ENCODE data around the gene PEX6. TPM values are rescaled to one million over a fixed set of nuclear protein-coding genes. Genes with fewer than 3 reads are reported as not detected.
"Not testable (repeated sequence)": the region's sequence is repeated elsewhere in the genome, so short reads cannot be mapped to it uniquely, and the experiment has no call there.

PEX6 gene
- total RNA-seq, 1 experiment from 2014 or later, result 26.1 TPM

DNA sequence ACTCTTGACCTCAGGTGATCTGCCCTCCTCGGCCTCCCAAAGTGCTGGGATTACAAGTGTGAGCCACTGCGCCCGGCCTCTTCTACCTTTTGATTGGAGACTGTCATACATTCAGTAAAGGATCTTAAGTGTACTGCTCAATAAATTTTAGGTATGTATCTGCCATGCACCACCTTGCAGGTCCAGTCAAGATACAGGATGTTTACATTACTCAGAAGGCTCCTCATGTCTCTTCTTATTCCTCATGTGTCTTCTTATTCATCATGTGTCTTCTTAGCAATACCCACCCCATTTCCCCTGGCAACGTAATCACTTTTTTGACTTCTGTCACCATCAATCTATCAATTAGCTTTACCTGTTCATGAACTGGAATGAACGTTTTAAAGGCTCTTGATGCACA, 26.9 kb upstream of the PEX6 start:
- Histone ChIP-seq H3K9me3 (ENCODE audit: low read depth, low read length, poor library complexity, severe bottlenecking) (no peaks in the 10 kb centered on the region), H3K27me3 (replicated peaks; ENCODE audit: insufficient read depth, low read depth, low read length, poor library complexity) (no peaks in the 10 kb centered on the region), H3K27ac (ENCODE audit: low read depth, low read length, poor library complexity, severe bottlenecking) (no peak overlapping the region), H3K4me1 (ENCODE audit: insufficient read depth, low read length, poor library complexity, severe bottlenecking) (no peaks in the 10 kb centered on the region), H3K4me3 (ENCODE audit: low read depth, low read length, poor library complexity, severe bottlenecking) (no peak overlapping the region), H3K36me3 (ENCODE audit: insufficient read depth, low read length, poor library complexity, severe bottlenecking) (peaks cover 40% of the 10 kb centered on the region)
- no peak for TF ChIP-seq EZH2 (IDR thresholded peaks at IDR 0.05; ENCODE audit: borderline replicate concordance, low read depth, low read length, poor library complexity, severe bottlenecking)
- TF ChIP-seq, protein P1, sequence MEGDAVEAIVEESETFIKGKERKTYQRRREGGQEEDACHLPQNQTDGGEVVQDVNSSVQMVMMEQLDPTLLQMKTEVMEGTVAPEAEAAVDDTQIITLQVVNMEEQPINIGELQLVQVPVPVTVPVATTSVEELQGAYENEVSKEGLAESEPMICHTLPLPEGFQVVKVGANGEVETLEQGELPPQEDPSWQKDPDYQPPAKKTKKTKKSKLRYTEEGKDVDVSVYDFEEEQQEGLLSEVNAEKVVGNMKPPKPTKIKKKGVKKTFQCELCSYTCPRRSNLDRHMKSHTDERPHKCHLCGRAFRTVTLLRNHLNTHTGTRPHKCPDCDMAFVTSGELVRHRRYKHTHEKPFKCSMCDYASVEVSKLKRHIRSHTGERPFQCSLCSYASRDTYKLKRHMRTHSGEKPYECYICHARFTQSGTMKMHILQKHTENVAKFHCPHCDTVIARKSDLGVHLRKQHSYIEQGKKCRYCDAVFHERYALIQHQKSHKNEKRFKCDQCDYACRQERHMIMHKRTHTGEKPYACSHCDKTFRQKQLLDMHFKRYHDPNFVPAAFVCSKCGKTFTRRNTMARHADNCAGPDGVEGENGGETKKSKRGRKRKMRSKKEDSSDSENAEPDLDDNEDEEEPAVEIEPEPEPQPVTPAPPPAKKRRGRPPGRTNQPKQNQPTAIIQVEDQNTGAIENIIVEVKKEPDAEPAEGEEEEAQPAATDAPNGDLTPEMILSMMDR (conservative IDR thresholded peaks at IDR 0.05; ENCODE audit: low read depth, low read length), result no peak
- no TSS peak for BruUV-seq (replicated peaks)
- CTCF ChIA-PET, result no interaction called here
- DNase-seq (ENCODE audit: low spot score), result no peak
- POLR2A ChIA-PET (ENCODE audit: low non-redundant PET), result no interaction called here
- intact Hi-C loops (cut with micrococcal nuclease; ENCODE audit: unreplicated experiment), result no loop called here

- no TSS peak for BruUV-seq (replicated peaks)
- Histone ChIP-seq H3K27me3 (replicated peaks; ENCODE audit: insufficient read depth, low read depth, low read length, poor library complexity) (no peaks in the 10 kb centered on the region), H3K9me3 (ENCODE audit: low read depth, low read length, poor library complexity, severe bottlenecking) (no peaks in the 10 kb centered on the region), H3K36me3 (ENCODE audit: insufficient read depth, low read length, poor library complexity, severe bottlenecking) (peaks cover under 1% of the 10 kb centered on the region), H3K27ac (ENCODE audit: low read depth, low read length, poor library complexity, severe bottlenecking) (no peak overlapping the region), H3K4me3 (ENCODE audit: low read depth, low read length, poor library complexity, severe bottlenecking) (no peak overlapping the region), H3K4me1 (ENCODE audit: insufficient read depth, low read length, poor library complexity, severe bottlenecking) (no peaks in the 10 kb centered on the region)
- ChIA-PET CTCF (no interaction called here), POLR2A (ENCODE audit: low non-redundant PET) (no interaction called here)
- intact Hi-C loops (cut with micrococcal nuclease; ENCODE audit: unreplicated experiment), result no loop called here
- no peak for TF ChIP-seq EZH2 (IDR thresholded peaks at IDR 0.05; ENCODE audit: borderline replicate concordance, low read depth, low read length, poor library complexity, severe bottlenecking)
- TF ChIP-seq, protein P1 (conservative IDR thresholded peaks at IDR 0.05; ENCODE audit: low read depth, low read length), result no peak
- no peak for DNase-seq (ENCODE audit: low spot score)
Measured at GRCh38 chr6:43001843-43002242, 22.9 kb upstream of the PEX6 start.

GRCh38 chr6:42998205-42998604, 19.2 kb upstream of the PEX6 start:
- H3K36me3 ChIP-seq (ENCODE audit: insufficient read depth, low read length, poor library complexity, severe bottlenecking); POLR2A ChIA-PET (ENCODE audit: low non-redundant PET); H3K27me3 ChIP-seq (replicated peaks; ENCODE audit: insufficient read depth, low read depth, low read length, poor library complexity); H3K4me3 ChIP-seq (ENCODE audit: low read depth, low read length, poor library complexity, severe bottlenecking); BruUV-seq (replicated peaks); H3K27ac ChIP-seq (ENCODE audit: low read depth, low read length, poor library complexity, severe bottlenecking); H3K9me3 ChIP-seq (ENCODE audit: low read depth, low read length, poor library complexity, severe bottlenecking); DNase-seq (ENCODE audit: low spot score); CTCF ChIA-PET; intact Hi-C loops (cut with micrococcal nuclease; ENCODE audit: unreplicated experiment); H3K4me1 ChIP-seq (ENCODE audit: insufficient read depth, low read length, poor library complexity, severe bottlenecking): not testable (repeated sequence)

GRCh38 chr6:42996513-42996912, 17.5 kb upstream of the PEX6 start:
- intact Hi-C loops (cut with micrococcal nuclease; ENCODE audit: unreplicated experiment), result no loop called here
- H3K9me3 ChIP-seq (ENCODE audit: low read depth, low read length, poor library complexity, severe bottlenecking), result no peaks in the 10 kb centered on the region
- H3K27me3 ChIP-seq (replicated peaks; ENCODE audit: insufficient read depth, low read depth, low read length, poor library complexity), result no peaks in the 10 kb centered on the region
- H3K4me1 ChIP-seq (ENCODE audit: insufficient read depth, low read length, poor library complexity, severe bottlenecking), result no peaks in the 10 kb centered on the region
- no peak overlapping the region for H3K27ac ChIP-seq (ENCODE audit: low read depth, low read length, poor library complexity, severe bottlenecking)
- no peak for DNase-seq (ENCODE audit: low spot score)
- ChIA-PET CTCF (interaction anchor here (0.6 kb wide), 1 partner anchor 147 kb away, joined by 7 read pairs; no protein-coding TSS in a partner anchor), POLR2A (ENCODE audit: low non-redundant PET) (no interaction called here)
- H3K36me3 ChIP-seq (ENCODE audit: insufficient read depth, low read length, poor library complexity, severe bottlenecking), result no peaks in the 10 kb centered on the region
- no peak overlapping the region for H3K4me3 ChIP-seq (ENCODE audit: low read depth, low read length, poor library complexity, severe bottlenecking)
- TF ChIP-seq, protein P1 (conservative IDR thresholded peaks at IDR 0.05; ENCODE audit: low read depth, low read length), result peak; percentile 32; the same call in 1 of the 2 replicates
- TF ChIP-seq EZH2 (IDR thresholded peaks at IDR 0.05; ENCODE audit: borderline replicate concordance, low read depth, low read length, poor library complexity, severe bottlenecking), result no peak
- no TSS peak for BruUV-seq (replicated peaks)
